Gastroesophageal sphincter (tissue), 3 donors: ENCODE results near the gene PPIH.
"Not testable (repeated sequence)": the region's sequence is repeated elsewhere in the genome, so short reads cannot be mapped to it uniquely, and the experiment has no call there.

Experiments
- CTCF ChIP-seq, 4 experiments: fragments of 200-600 bp in 2 of 4; fragments of 450-650 bp in 2 of 4; sonication (generic) in 1 of 4; IDR thresholded peaks; one replicate each; pipeline ENCODE4 v1.5.1; 2017 to 2019; ENCODE audit warnings: antibody characterized with exemption in 4 of 4, mild to moderate bottlenecking in 2 of 4, moderate library complexity in 2 of 4
- EP300 ChIP-seq: sonication (generic); formaldehyde crosslinking; IDR thresholded peaks from one replicate; pipeline ENCODE4 v1.6.1; 2017; ENCODE audit warnings: antibody characterized with exemption, mild to moderate bottlenecking
- POLR2A ChIP-seq, 2 donors: fragments of 450-650 bp; IDR thresholded peaks; one replicate each; pipeline ENCODE4 v1.6.1; 2017; ENCODE audit warnings: antibody characterized with exemption in 2 of 2, mild to moderate bottlenecking in 2 of 2, moderate library complexity in 1 of 2

- not testable (repeated sequence) for TF ChIP-seq CTCF (IDR thresholded peaks at IDR 0.05); EP300; POLR2A (IDR thresholded peaks at IDR 0.05)
Observed at GRCh38 chr1:42722403-42722802, 64.2 kb downstream of the PPIH start.
